Measurements from ENCODE around the gene BZW2. TPM values are rescaled to one million over a fixed set of nuclear protein-coding genes. Genes with fewer than 3 reads are reported as not detected.

The BZW2 gene
- total RNA-seq: 10 to 100 TPM; 44.8 to 67.0 (median 65.3) TPM
- long read RNA-seq, donor 1, transcript BZW2-201 (12 exons, 1,860 nt): major isoform, 25 of 36 reads
- long read RNA-seq, donor 1, transcript BZW2-207 (12 exons, 1,862 nt): minor isoform, 6 of 36 reads
- long read RNA-seq, donor 1, partial matches to known transcripts: 2 of 36 reads
- long read RNA-seq, donor 1, other reads (novel, unspliced or antisense): 3 of 36 reads
- long read RNA-seq, donor 2, transcript BZW2-201 (12 exons, 1,860 nt): major isoform, 41 of 69 reads
- long read RNA-seq, donor 2, transcript BZW2-207 (12 exons, 1,862 nt): minor isoform, 9 of 69 reads
- long read RNA-seq, donor 2, partial matches to known transcripts: 7 of 69 reads
- long read RNA-seq, donor 2, other reads (novel, unspliced or antisense): 9 of 69 reads

- DNase-seq: peak; percentile 96 to 98 (median 97)
- no peak for TF ChIP-seq CTCF (IDR thresholded peaks at IDR 0.05)
- peak; percentile 94 for ATAC-seq
- H3K4me1 ChIP-seq (ENCODE audit: low read depth): peaks cover 23% of the 10 kb centered on the region
- H3K9me3 ChIP-seq: no peaks in the 10 kb centered on the region
- H3K36me3 ChIP-seq (ENCODE audit: low read depth): no peaks in the 10 kb centered on the region
- H3K4me3 ChIP-seq: peak within 1 kb of the TSS; percentile 85
- intact Hi-C loops (cut with DNase I, micrococcal nuclease): no loop called here
These were observed at the start of gene BZW2, which contains the start of gene ANKMY2 for GRCh38 chr7:16645593-16646471. Gene BZW2, plus strand, starts transcription at chr7:16646181. Its CDS starts 19,263 bp downstream, at chr7:16665444. Gene ANKMY2, minus strand, starts transcription at chr7:16645754. Its CDS starts 181 bp downstream, at chr7:16645573.

GRCh38 chr7:16598015-16598414 lies 48.0 kb upstream of the BZW2 start:
- no peak overlapping the region for H3K4me3 ChIP-seq
- ATAC-seq: no peak

GRCh38 chr7:16599860-16600259 lies 46.1 kb upstream of the BZW2 start:
- ATAC-seq: peak; percentile 90
- intact Hi-C loops (cut with DNase I, micrococcal nuclease): no loop called here

More at GRCh38 chr7:16598015-16598414, 48.0 kb upstream of the BZW2 start:
- H3K9me3 ChIP-seq: no peaks in the 10 kb centered on the region
- no peaks in the 10 kb centered on the region for H3K4me1 ChIP-seq (ENCODE audit: low read depth)
- DNase-seq: no peak
- intact Hi-C loops (cut with DNase I, micrococcal nuclease): no loop called here
- no peak for TF ChIP-seq CTCF (IDR thresholded peaks at IDR 0.05)
- H3K36me3 ChIP-seq (ENCODE audit: low read depth): no peaks in the 10 kb centered on the region

GRCh38 chr7:16603633-16604032 lies 42.3 kb upstream of the BZW2 start:
- intact Hi-C loops (cut with DNase I, micrococcal nuclease): no loop called here

More at GRCh38 chr7:16599860-16600259, 46.1 kb upstream of the BZW2 start:
- H3K4me3 ChIP-seq: no peak overlapping the region
- TF ChIP-seq CTCF (IDR thresholded peaks at IDR 0.05): no peak
- no peaks in the 10 kb centered on the region for H3K9me3 ChIP-seq
- DNase-seq: no peak
- no peaks in the 10 kb centered on the region for H3K36me3 ChIP-seq (ENCODE audit: low read depth)
- H3K4me1 ChIP-seq (ENCODE audit: low read depth): no peaks in the 10 kb centered on the region

More at GRCh38 chr7:16603633-16604032, 42.3 kb upstream of the BZW2 start:
- H3K4me1 ChIP-seq (ENCODE audit: low read depth): no peaks in the 10 kb centered on the region
- no peaks in the 10 kb centered on the region for H3K36me3 ChIP-seq (ENCODE audit: low read depth)
- H3K4me3 ChIP-seq: no peak overlapping the region
- no peak for TF ChIP-seq CTCF (IDR thresholded peaks at IDR 0.05)
- DNase-seq (no peak), ATAC-seq (peak; percentile 37)
- H3K9me3 ChIP-seq: no peaks in the 10 kb centered on the region

All from mucosa of descending colon (tissue), 3 donors.